SK-N-SH (cell line): ENCODE results near the gene WDR87.

Source experiments
- FOSL2 ChIP-seq: IDR thresholded peaks from 2 replicates; pipeline ENCODE4 v1.4.0; 2012; ENCODE audit warnings: low read depth, mild to moderate bottlenecking, moderate library complexity, borderline replicate concordance
- SMC3 ChIP-seq: IDR thresholded peaks from 2 replicates; pipeline ENCODE4 v1.6.1; 2012; ENCODE audit warnings: low read depth, low read length, improper control_type of control experiment
- TF ChIP-seq, protein P1 (sequence below): fragments of 200-600 bp; sonication (generic); IDR thresholded peaks from 2 replicates; pipeline ENCODE4 v1.6.1; 2017; ENCODE audit warnings: antibody characterized with exemption, mild to moderate bottlenecking, moderate library complexity

DNA sequence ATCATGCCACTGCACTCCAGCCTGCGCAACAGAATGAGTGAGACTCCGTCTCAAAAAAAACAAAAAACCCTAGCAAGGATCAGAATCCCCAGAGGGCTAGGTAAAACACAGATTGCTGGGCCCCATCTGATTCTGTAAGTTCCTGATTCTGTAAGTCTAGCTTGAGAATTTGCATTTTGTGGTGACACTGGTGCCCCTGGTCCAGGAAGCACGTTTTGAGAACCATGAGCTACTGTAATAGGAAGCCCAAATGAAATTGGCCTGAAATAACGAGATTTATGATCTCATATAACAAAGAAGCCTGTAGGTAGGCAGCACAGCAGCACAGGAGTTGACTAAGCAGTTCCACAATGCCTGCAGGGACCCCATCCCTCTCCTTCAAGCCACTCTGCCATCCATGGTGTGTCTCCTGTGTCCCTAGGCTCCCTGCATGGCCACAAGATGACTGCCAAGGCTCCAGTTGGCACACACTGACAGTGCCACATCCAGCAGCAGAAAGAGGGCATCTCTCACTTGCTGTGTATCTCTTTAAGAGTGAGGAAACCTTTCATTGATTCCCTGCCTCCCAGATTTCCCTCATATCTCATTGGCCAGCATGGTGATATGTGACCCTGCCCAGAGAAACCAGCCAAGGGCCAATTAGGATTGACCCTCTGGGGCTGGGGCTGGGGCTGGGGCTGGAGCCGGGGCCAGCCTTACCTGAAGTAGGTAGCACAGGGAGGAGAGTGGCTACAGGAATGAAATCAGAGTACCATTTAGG is 22.3 kb upstream of the WDR87 start:
- TF ChIP-seq, protein P1, sequence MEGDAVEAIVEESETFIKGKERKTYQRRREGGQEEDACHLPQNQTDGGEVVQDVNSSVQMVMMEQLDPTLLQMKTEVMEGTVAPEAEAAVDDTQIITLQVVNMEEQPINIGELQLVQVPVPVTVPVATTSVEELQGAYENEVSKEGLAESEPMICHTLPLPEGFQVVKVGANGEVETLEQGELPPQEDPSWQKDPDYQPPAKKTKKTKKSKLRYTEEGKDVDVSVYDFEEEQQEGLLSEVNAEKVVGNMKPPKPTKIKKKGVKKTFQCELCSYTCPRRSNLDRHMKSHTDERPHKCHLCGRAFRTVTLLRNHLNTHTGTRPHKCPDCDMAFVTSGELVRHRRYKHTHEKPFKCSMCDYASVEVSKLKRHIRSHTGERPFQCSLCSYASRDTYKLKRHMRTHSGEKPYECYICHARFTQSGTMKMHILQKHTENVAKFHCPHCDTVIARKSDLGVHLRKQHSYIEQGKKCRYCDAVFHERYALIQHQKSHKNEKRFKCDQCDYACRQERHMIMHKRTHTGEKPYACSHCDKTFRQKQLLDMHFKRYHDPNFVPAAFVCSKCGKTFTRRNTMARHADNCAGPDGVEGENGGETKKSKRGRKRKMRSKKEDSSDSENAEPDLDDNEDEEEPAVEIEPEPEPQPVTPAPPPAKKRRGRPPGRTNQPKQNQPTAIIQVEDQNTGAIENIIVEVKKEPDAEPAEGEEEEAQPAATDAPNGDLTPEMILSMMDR, result no peak
- TF ChIP-seq SMC3 (no peak), FOSL2 (no peak)
